Mucosa of stomach (tissue), 1 donor: ENCODE measurements around the gene NPR1.
"Not testable (repeated sequence)": the region's sequence is repeated elsewhere in the genome, so short reads cannot be mapped to it uniquely, and the experiment has no call there.

Experiments
- H3K27me3 ChIP-seq: one replicate; pipeline ENCODE4 v1.7.0; 2013; ENCODE audit warnings: mild to moderate bottlenecking, low read length; ENCODE audit not compliant: control insufficient read depth, insufficient read depth
- H3K36me3 ChIP-seq: one replicate; pipeline ENCODE4 v1.7.0; 2013; ENCODE audit warnings: low read length; ENCODE audit not compliant: control insufficient read depth, insufficient read depth
- H3K4me1 ChIP-seq: one replicate; pipeline ENCODE4 v1.7.0; 2013; ENCODE audit warnings: mild to moderate bottlenecking, low read length; ENCODE audit not compliant: control insufficient read depth, insufficient read depth
- H3K4me3 ChIP-seq: one replicate; pipeline ENCODE4 v1.7.0; 2013; ENCODE audit warnings: low read length
- H3K9ac ChIP-seq: one replicate; pipeline ENCODE4 v1.7.0; 2013; ENCODE audit warnings: mild to moderate bottlenecking, low read length, moderate library complexity
- H3K9me3 ChIP-seq: one replicate; pipeline ENCODE4 v1.7.0; 2013; ENCODE audit warnings: mild to moderate bottlenecking, low read length, moderate library complexity; ENCODE audit not compliant: control insufficient read depth
- donor health status: Pancreatic carcinoma.

NPR1 gene

DNA sequence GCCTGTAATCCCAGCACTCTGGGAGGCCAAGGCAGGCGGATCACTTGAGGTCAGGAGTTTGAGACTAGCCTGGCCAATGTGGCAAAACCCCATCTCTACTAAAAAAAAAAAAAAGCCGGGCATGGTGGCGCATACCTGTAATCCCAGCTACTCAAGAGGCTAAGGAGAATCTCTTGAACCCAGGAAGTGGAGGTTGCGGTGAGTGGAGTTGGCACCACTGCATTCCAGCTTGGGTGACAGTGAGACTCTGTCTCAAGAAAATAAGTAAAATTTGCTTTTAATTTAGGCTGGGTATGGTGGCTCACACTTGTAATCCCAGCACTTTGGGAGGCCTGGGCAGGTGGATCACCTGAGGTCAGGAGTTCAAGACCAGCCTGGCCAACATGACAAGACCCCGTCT lies 38.3 kb upstream of the NPR1 start:
- not testable (repeated sequence) for H3K4me3 ChIP-seq, H3K9me3 ChIP-seq, H3K9ac ChIP-seq, H3K27me3 ChIP-seq
- Histone ChIP-seq H3K4me1 (peaks cover 30% of the 10 kb centered on the region), H3K36me3 (peaks cover 11% of the 10 kb centered on the region)

DNA sequence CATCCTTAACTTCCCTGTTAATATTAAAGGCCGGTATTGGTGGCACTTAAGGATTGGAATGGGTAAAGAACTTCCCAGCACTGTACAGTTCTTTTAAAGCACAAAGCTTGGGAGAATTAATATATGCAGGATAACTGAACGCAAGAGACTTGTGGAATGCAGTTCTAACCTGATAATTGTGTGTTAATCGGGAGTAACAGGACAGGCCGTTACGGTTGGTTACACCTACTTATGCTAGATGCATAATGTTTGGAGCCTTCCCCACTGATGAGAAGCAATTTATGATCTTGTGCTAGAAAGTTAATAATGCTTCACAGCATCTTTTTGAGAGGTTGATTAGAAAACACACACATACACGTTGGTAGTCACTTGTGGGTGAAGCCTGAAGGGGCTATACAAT lies 37.6 kb upstream of the NPR1 start:
- H3K4me1 ChIP-seq = peaks cover 24% of the 10 kb centered on the region
- no peaks in the 10 kb centered on the region for H3K9me3 ChIP-seq
- peaks cover 15% of the 10 kb centered on the region for H3K36me3 ChIP-seq
- no peaks in the 10 kb centered on the region for H3K27me3 ChIP-seq
- no peak overlapping the region for H3K9ac ChIP-seq
- no peak overlapping the region for H3K4me3 ChIP-seq

GRCh38 chr1:153642161-153642560 lies 36.3 kb upstream of the NPR1 start:
- Histone ChIP-seq H3K36me3 (peaks cover 8% of the 10 kb centered on the region), H3K27me3 (no peaks in the 10 kb centered on the region), H3K4me1 (peaks cover 11% of the 10 kb centered on the region), H3K4me3 (no peak overlapping the region), H3K9me3 (no peaks in the 10 kb centered on the region), H3K9ac (no peak overlapping the region)

GRCh38 chr1:153643100-153643499 lies 35.4 kb upstream of the NPR1 start:
- Histone ChIP-seq H3K27me3 (no peaks in the 10 kb centered on the region), H3K4me3 (no peak overlapping the region), H3K9ac (no peak overlapping the region), H3K9me3 (no peaks in the 10 kb centered on the region), H3K4me1 (peaks cover 2% of the 10 kb centered on the region), H3K36me3 (peaks cover 8% of the 10 kb centered on the region)

- Histone ChIP-seq H3K4me3 (no peak overlapping the region), H3K9ac (no peak overlapping the region), H3K4me1 (peaks cover 2% of the 10 kb centered on the region), H3K9me3 (no peaks in the 10 kb centered on the region), H3K36me3 (peaks cover 8% of the 10 kb centered on the region), H3K27me3 (no peaks in the 10 kb centered on the region)
Observed at GRCh38 chr1:153643816-153644215, 34.7 kb upstream of the NPR1 start.

GRCh38 chr1:153646672-153647345 lies 31.7 kb upstream of the NPR1 start:
- Histone ChIP-seq H3K4me1 (peaks cover 14% of the 10 kb centered on the region), H3K9me3 (no peaks in the 10 kb centered on the region), H3K9ac (no peak overlapping the region), H3K27me3 (no peaks in the 10 kb centered on the region), H3K36me3 (peaks cover 8% of the 10 kb centered on the region), H3K4me3 (no peak overlapping the region)

- H3K9me3 ChIP-seq = no peaks in the 10 kb centered on the region
- no peak overlapping the region for H3K4me3 ChIP-seq
- H3K4me1 ChIP-seq = peaks cover 14% of the 10 kb centered on the region
- H3K36me3 ChIP-seq = peaks cover 5% of the 10 kb centered on the region
- H3K9ac ChIP-seq = no peak overlapping the region
- H3K27me3 ChIP-seq = no peaks in the 10 kb centered on the region
Observed at GRCh38 chr1:153647346-153647714, 31.2 kb upstream of the NPR1 start.

GRCh38 chr1:153648000-153648643 lies 30.4 kb upstream of the NPR1 start:
- H3K4me3 ChIP-seq = no peak overlapping the region
- H3K4me1 ChIP-seq = peaks cover 21% of the 10 kb centered on the region
- no peak overlapping the region for H3K9ac ChIP-seq
- no peaks in the 10 kb centered on the region for H3K27me3 ChIP-seq
- no peaks in the 10 kb centered on the region for H3K9me3 ChIP-seq
- peaks cover 5% of the 10 kb centered on the region for H3K36me3 ChIP-seq

- no peak overlapping the region for H3K4me3 ChIP-seq
- H3K27me3 ChIP-seq = no peaks in the 10 kb centered on the region
- H3K9ac ChIP-seq = no peak overlapping the region
- H3K9me3 ChIP-seq = no peaks in the 10 kb centered on the region
- peaks cover 22% of the 10 kb centered on the region for H3K4me1 ChIP-seq
- peaks cover 5% of the 10 kb centered on the region for H3K36me3 ChIP-seq
Observed at GRCh38 chr1:153649137-153649862, 29.2 kb upstream of the NPR1 start.

GRCh38 chr1:153649863-153650235 lies 28.6 kb upstream of the NPR1 start:
- Histone ChIP-seq H3K9ac (no peak overlapping the region), H3K4me3 (no peak overlapping the region), H3K27me3 (no peaks in the 10 kb centered on the region), H3K36me3 (peaks cover 5% of the 10 kb centered on the region), H3K4me1 (peaks cover 22% of the 10 kb centered on the region), H3K9me3 (no peaks in the 10 kb centered on the region)

DNA sequence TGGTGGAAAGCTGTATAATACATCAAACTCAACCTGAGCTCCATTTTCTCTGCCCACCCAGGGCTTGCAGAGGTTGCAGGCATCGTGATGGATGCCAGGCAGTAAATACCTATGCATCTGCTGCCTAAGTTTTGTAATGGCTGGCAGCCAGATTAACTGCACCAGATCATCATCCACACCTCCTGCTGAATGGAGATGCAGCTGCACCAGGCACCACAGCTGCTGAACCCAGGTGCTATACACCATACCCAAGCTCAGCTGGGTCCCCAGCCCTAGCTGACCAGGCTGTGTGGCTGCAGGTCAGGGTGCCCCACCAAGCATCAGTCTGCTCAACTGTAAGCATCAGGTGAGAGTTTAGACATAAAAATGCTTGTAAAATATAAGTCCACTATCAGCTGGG lies 26.7 kb upstream of the NPR1 start:
- Histone ChIP-seq H3K27me3 (no peaks in the 10 kb centered on the region), H3K9ac (no peak overlapping the region), H3K9me3 (no peaks in the 10 kb centered on the region), H3K4me1 (peaks cover 22% of the 10 kb centered on the region), H3K4me3 (no peak overlapping the region), H3K36me3 (no peaks in the 10 kb centered on the region)

DNA sequence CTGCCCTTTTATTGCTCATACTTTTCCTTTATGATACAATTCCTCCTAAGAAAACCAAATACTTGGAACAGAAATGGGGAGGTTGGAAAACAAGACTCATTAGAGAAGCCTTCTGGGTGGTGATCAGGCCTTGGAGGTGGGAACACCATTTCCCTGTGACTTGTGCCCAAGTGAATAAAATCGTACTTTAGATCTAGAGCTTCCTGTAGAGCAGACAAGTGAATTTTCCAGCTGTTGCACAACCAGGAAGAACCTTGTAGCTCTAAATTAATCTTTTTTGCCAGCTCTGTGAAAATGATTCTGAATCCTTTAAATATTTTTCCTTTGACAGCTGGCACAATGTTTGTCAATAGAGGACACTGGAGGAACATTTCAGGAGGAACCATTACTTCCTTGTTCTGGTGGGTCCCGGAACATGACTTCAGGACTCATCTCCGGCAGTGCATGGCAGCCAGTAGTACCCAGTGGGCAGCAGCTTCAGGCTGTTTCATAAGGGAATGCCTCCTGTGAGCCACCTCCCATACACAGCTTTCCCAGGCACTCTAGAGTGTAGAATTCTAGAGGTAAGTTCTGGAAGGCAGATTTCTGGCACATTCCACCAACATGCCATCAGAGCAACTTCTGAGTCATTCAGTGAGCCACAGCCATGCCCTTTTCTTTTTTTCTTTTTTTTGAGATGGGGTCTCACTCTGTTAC lies 25.5 kb upstream of the NPR1 start:
- Histone ChIP-seq H3K9ac (no peak overlapping the region), H3K36me3 (no peaks in the 10 kb centered on the region), H3K9me3 (no peaks in the 10 kb centered on the region), H3K4me3 (no peak overlapping the region), H3K4me1 (peaks cover 24% of the 10 kb centered on the region), H3K27me3 (no peaks in the 10 kb centered on the region)
